HepG2 (cell line): ENCODE data around the gene HCFC1R1. TPM values are rescaled to one million over a fixed set of nuclear protein-coding genes. Genes with fewer than 3 reads are reported as not detected.
A peak's percentile ranks its signal among the peaks of the same experiment; 100 is the strongest.

Source experiments
- ARID5B ChIP-seq: IDR thresholded peaks from 2 replicates; pipeline ENCODE4 v1.4.0; 2020; ENCODE audit warnings: mild to moderate bottlenecking, missing genetic modification reagents
- EZH2 ChIP-seq: conservative IDR thresholded peaks from 2 replicates; pipeline ENCODE4 v1.6.1; 2012; ENCODE audit warnings: mild to moderate bottlenecking, low read depth, low read length, moderate library complexity
- HIVEP1 ChIP-seq: sonication (generic); formaldehyde crosslinking; IDR thresholded peaks from 2 replicates; pipeline ENCODE4 v1.4.0; 2020; ENCODE audit warnings: mild to moderate bottlenecking, missing genetic modification reagents
- HNF1B ChIP-seq: sonication (generic); formaldehyde crosslinking; IDR thresholded peaks from 2 replicates; pipeline ENCODE4 v1.5.1; 2020; ENCODE audit warnings: mild to moderate bottlenecking, moderate library complexity, missing genetic modification reagents
- PATZ1 ChIP-seq: sonication (generic); formaldehyde crosslinking; IDR thresholded peaks from 2 replicates; pipeline ENCODE4 v1.4.0; 2020; ENCODE audit warnings: missing genetic modification reagents
- TARDBP ChIP-seq: sonication (generic); formaldehyde crosslinking; IDR thresholded peaks from 2 replicates; pipeline ENCODE4 v1.8.0; 2022; ENCODE audit warnings: mild to moderate bottlenecking, missing genetic modification reagents
- ZBTB38 ChIP-seq: sonication (generic); formaldehyde crosslinking; IDR thresholded peaks from 2 replicates; pipeline ENCODE4 v1.5.1; 2020; ENCODE audit warnings: mild to moderate bottlenecking, missing genetic modification reagents
- ZNF331 ChIP-seq: sonication (generic); formaldehyde crosslinking; IDR thresholded peaks from 2 replicates; pipeline ENCODE4 v1.4.0; 2020; ENCODE audit warnings: missing genetic modification reagents
- ZNF337 ChIP-seq: sonication (generic); formaldehyde crosslinking; IDR thresholded peaks from 2 replicates; pipeline ENCODE4 v1.5.1; 2020; ENCODE audit warnings: missing genetic modification reagents, low read depth, mild to moderate bottlenecking, borderline replicate concordance
- ZNF33A ChIP-seq: sonication (generic); formaldehyde crosslinking; IDR thresholded peaks from 2 replicates; pipeline ENCODE4 v1.5.1; 2020; ENCODE audit warnings: missing genetic modification reagents, mild to moderate bottlenecking, moderate library complexity, borderline replicate concordance
- ZNF687 ChIP-seq: sonication (generic); formaldehyde crosslinking; IDR thresholded peaks from 2 replicates; pipeline ENCODE4 v1.5.1; 2020; ENCODE audit warnings: mild to moderate bottlenecking, missing genetic modification reagents, moderate library complexity
- ZNF770 ChIP-seq: sonication (generic); formaldehyde crosslinking; IDR thresholded peaks from 2 replicates; pipeline ENCODE4 v1.5.0; 2020; ENCODE audit warnings: mild to moderate bottlenecking, missing genetic modification reagents
- polyA plus RNA-seq, 8 experiments: library from polyadenylated mRNA; depleted of rRNA in 3 of 8; stranded (reverse) in 7 of 8; unstranded in 1 of 8; fragments of >200 nt; fragmentation: Illumina TruSeq in 4 of 8; extraction: Trizol in 4 of 8; gene quantifications; 2 replicates each; pipeline versions ENCODE4 v1.2.1 to v1.2.3, GENCODE V29; 2011 to 2016; ENCODE audit warnings: low read depth in 4 of 8, missing spikeins in 1 of 8, mixed read lengths in 1 of 8; ENCODE audit not compliant: insufficient read depth in 1 of 8
- total RNA-seq, 5 experiments: library from RNA; depleted of rRNA; stranded (reverse); fragments of >200 nt; fragmentation: Illumina TruSeq; extraction: Trizol; gene quantifications; 2 replicates each; pipeline ENCODE4 v1.2.3, GENCODE V29; 2016; ENCODE audit warnings: low read depth in 1 of 5

HCFC1R1 gene
- total and polyA plus RNA-seq, 2 of the 13 experiments (the other 11 are each of a cell fraction or from before 2014, with no cell fraction given): 13.8 to 16.1 TPM

- TF ChIP-seq ZNF687 (CRISPR knock-in tag): peak; percentile 68
- TF ChIP-seq PATZ1 (CRISPR knock-in tag): peak; percentile 86; the same call in 1 of the 2 replicates
- no peak for TF ChIP-seq ZBTB38
- no peak for TF ChIP-seq TARDBP
- TF ChIP-seq ZNF770 (CRISPR knock-in tag): peak; percentile 80
- TF ChIP-seq ZNF331: 0 out of 2 replicates have a peak, but pooled peaks have one; percentile 14
- peak; percentile 35; the same call in 1 of the 2 replicates for TF ChIP-seq ARID5B (CRISPR knock-in tag)
- no peak for TF ChIP-seq HIVEP1 (CRISPR knock-in tag)
- TF ChIP-seq HNF1B (CRISPR knock-in tag): peak; percentile 48; the same call in 1 of the 2 replicates
- TF ChIP-seq EZH2: no peak
- 0 out of 2 replicates have a peak, but pooled peaks have one; percentile 50 for TF ChIP-seq ZNF33A (CRISPR knock-in tag)
- no peak for TF ChIP-seq ZNF337 (CRISPR knock-in tag)
Measured at GRCh38 chr16:3009568-3010390, 14.0 kb downstream of the HCFC1R1 start (continued).
